NCI-H2029 (cell line): ENCODE data around the gene RAD9A.

Experiments
- DNase-seq: peaks from one replicate; lab custom pipeline; 2025; lab: John Stamatoyannopoulos, UW

Gene RAD9A

GRCh38 chr11:67441098-67441563 lies 49.3 kb downstream of the RAD9A start:
- DNase-seq, result no peak

DNA sequence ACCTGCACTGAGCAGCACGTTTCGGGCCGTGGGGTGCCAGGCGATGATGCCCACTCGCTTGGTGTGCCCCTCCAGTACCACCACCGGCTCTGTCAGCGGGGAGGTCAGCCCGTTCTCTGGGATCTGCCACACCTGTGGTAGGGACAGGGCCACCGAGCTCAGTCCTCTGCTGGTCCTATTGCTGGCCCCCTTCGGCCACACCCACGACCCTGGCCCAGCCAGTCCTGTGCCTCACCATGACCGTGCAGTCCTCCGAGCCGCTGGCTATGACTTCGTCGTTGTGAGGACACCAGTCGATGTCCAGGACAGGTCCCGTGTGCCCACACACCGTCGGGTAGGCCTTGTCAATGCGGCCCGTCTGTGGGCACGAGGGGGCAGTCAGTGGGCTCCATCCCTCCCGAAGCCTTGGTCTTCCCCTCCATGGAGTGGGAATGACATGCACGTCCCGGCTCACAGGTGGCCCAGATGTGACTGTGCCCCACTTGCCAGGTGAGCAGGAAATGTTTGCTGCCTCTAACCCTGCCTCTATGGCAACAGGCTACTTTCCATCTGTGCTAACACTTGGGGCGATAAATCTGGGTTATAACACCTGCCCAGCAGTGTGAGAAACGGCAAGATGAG lies 50.1 kb downstream of the RAD9A start:
- DNase-seq, result no peak

GRCh38 chr11:67442504-67443404 lies 51.0 kb downstream of the RAD9A start:
- no peak for DNase-seq

GRCh38 chr11:67445515-67445914 lies 53.7 kb downstream of the RAD9A start:
- no peak for DNase-seq
